ENCODE measurements around the gene POLDIP3. TPM values are rescaled to one million over a fixed set of nuclear protein-coding genes. Genes with fewer than 3 reads are reported as not detected.

POLDIP3 gene
- total and polyA plus RNA-seq, 2 donors (not counting 1 experiment from before 2014, with no cell fraction given), result 28.2 to 31.0 TPM

DNA sequence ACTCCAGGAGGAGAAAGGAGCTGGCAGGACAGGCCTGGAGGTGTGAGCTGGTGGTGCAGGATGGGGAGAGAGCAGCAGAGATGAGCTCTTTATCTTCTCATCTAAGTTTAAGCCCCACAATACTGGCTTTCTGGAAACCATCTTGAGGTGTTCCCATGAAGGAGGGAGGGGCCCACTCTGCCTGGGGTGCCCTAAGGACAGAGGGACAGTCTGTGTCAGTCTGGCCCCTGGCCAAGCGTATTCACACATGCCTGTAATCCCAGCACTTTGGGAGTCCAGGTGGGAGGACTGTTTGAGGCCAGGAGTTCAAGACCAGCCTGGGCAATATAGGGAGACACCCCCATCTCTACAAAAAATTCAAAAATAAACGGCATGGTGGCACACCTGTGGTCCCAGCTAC lies 52.0 kb downstream of the POLDIP3 start:
- no peaks in the 10 kb centered on the region for H3K79me2 ChIP-seq (ENCODE audit: control insufficient read depth, insufficient read depth, low read length)
- no peak overlapping the region for H3K9ac ChIP-seq (ENCODE audit: insufficient read depth, low read length)
- no peaks in the 10 kb centered on the region for H4K20me1 ChIP-seq (ENCODE audit: control insufficient read depth, extremely low read depth, insufficient read depth, low read length)
- H2AFZ ChIP-seq (ENCODE audit: low read length), result no peak overlapping the region
- TF ChIP-seq, protein P1, sequence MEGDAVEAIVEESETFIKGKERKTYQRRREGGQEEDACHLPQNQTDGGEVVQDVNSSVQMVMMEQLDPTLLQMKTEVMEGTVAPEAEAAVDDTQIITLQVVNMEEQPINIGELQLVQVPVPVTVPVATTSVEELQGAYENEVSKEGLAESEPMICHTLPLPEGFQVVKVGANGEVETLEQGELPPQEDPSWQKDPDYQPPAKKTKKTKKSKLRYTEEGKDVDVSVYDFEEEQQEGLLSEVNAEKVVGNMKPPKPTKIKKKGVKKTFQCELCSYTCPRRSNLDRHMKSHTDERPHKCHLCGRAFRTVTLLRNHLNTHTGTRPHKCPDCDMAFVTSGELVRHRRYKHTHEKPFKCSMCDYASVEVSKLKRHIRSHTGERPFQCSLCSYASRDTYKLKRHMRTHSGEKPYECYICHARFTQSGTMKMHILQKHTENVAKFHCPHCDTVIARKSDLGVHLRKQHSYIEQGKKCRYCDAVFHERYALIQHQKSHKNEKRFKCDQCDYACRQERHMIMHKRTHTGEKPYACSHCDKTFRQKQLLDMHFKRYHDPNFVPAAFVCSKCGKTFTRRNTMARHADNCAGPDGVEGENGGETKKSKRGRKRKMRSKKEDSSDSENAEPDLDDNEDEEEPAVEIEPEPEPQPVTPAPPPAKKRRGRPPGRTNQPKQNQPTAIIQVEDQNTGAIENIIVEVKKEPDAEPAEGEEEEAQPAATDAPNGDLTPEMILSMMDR (conservative IDR thresholded peaks at IDR 0.05 in 1 of 2, IDR thresholded peaks at IDR 0.05 in 1 of 2; ENCODE audit: low read depth in 1 of 2, low read length in 2 of 2), result no peak
- no peak for TF ChIP-seq EZH2 (IDR thresholded peaks at IDR 0.05; ENCODE audit: low read length, missing control alignments)
- H3K27ac ChIP-seq (ENCODE audit: insufficient read depth, low read length), result no peak overlapping the region
- H3K4me3 ChIP-seq (replicated peaks in 1 of 4; ENCODE audit: control extremely low read depth in 1 of 4, insufficient read depth in 1 of 4, low read depth in 3 of 4, low read length in 4 of 4), result no peak overlapping the region
- H3K27me3 ChIP-seq (ENCODE audit: control insufficient read depth, insufficient read depth, low read length), result no peaks in the 10 kb centered on the region
- H3K36me3 ChIP-seq (ENCODE audit: control insufficient read depth, insufficient read depth, low read length), result no peaks in the 10 kb centered on the region
- H3K4me1 ChIP-seq (ENCODE audit: control insufficient read depth, extremely low read depth, insufficient read depth, low read length), result no peaks in the 10 kb centered on the region
- no peaks in the 10 kb centered on the region for H3K9me3 ChIP-seq (ENCODE audit: control insufficient read depth, insufficient read depth, low read depth, low read length)
- no peak for DNase-seq (ENCODE audit: low read depth in 2 of 2)
- no peak overlapping the region for H3K4me2 ChIP-seq (ENCODE audit: extremely low read depth, insufficient read depth, low read length)

DNA sequence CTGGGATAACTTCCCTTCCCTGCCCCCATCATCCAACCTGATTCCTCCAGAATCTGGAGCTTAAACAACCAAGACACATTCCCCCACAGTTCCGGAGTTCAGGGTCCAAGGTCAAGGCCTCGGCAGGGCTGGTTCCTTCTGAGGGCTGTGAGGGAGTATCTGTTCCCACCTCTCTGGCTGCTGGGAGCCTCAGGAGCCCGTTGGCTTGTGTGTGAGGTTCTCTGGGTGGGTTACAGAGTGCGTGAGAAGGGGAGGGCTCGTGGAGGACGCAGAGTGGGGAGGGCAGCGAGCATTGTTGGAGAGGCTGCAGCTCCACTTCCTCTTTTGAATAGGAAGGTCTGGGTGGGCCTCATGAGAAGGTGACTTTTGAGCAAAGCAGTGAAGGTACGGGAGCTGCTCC lies 52.4 kb downstream of the POLDIP3 start:
- Histone ChIP-seq H3K4me3 (replicated peaks in 1 of 4; ENCODE audit: control extremely low read depth in 1 of 4, insufficient read depth in 1 of 4, low read depth in 3 of 4, low read length in 4 of 4) (no peak overlapping the region), H4K20me1 (ENCODE audit: control insufficient read depth, extremely low read depth, insufficient read depth, low read length) (no peaks in the 10 kb centered on the region), H3K27me3 (ENCODE audit: control insufficient read depth, insufficient read depth, low read length) (no peaks in the 10 kb centered on the region), H3K4me1 (ENCODE audit: control insufficient read depth, extremely low read depth, insufficient read depth, low read length) (no peaks in the 10 kb centered on the region), H3K9ac (ENCODE audit: insufficient read depth, low read length) (no peak overlapping the region), H3K36me3 (ENCODE audit: control insufficient read depth, insufficient read depth, low read length) (no peaks in the 10 kb centered on the region), H3K79me2 (ENCODE audit: control insufficient read depth, insufficient read depth, low read length) (no peaks in the 10 kb centered on the region), H3K9me3 (ENCODE audit: control insufficient read depth, insufficient read depth, low read depth, low read length) (no peaks in the 10 kb centered on the region), H2AFZ (ENCODE audit: low read length) (no peak overlapping the region), H3K4me2 (ENCODE audit: extremely low read depth, insufficient read depth, low read length) (no peak overlapping the region), H3K27ac (ENCODE audit: insufficient read depth, low read length) (no peak overlapping the region)
- DNase-seq (ENCODE audit: low read depth in 2 of 2), result no peak
- TF ChIP-seq, protein P1 (conservative IDR thresholded peaks at IDR 0.05 in 1 of 2, IDR thresholded peaks at IDR 0.05 in 1 of 2; ENCODE audit: low read depth in 1 of 2, low read length in 2 of 2), result no peak
- TF ChIP-seq EZH2 (IDR thresholded peaks at IDR 0.05; ENCODE audit: low read length, missing control alignments), result no peak

DNA sequence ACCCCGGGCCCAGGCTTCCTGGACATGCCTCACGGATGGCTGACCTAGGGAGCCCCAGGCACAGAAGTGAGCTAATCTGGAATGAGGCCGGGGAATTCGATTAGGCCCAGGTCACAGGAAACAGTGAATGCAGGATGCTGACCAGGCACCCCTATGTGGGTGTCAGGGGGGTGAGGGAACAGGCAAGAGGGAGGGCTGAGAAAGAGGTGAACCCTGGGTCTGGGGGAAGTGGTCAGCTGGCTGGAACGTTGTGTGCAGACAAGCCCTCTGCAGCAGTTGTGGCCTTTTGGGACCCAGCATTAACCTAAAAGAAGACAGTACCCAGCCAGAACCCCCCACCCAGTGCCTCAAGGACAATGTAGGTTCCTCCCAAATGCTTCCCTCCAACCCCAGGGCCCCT lies 52.8 kb downstream of the POLDIP3 start:
- DNase-seq (ENCODE audit: low read depth in 2 of 2), result no peak
- H3K4me2 ChIP-seq (ENCODE audit: extremely low read depth, insufficient read depth, low read length), result no peak overlapping the region

More for the DNA sequence above, 52.8 kb downstream of the POLDIP3 start:
- Histone ChIP-seq H3K36me3 (ENCODE audit: control insufficient read depth, insufficient read depth, low read length) (no peaks in the 10 kb centered on the region), H3K27ac (ENCODE audit: insufficient read depth, low read length) (no peak overlapping the region), H3K79me2 (ENCODE audit: control insufficient read depth, insufficient read depth, low read length) (no peaks in the 10 kb centered on the region), H3K9me3 (ENCODE audit: control insufficient read depth, insufficient read depth, low read depth, low read length) (no peaks in the 10 kb centered on the region), H2AFZ (ENCODE audit: low read length) (no peak overlapping the region), H3K4me3 (replicated peaks in 1 of 4; ENCODE audit: control extremely low read depth in 1 of 4, insufficient read depth in 1 of 4, low read depth in 3 of 4, low read length in 4 of 4) (no peak overlapping the region), H3K4me1 (ENCODE audit: control insufficient read depth, extremely low read depth, insufficient read depth, low read length) (no peaks in the 10 kb centered on the region), H3K27me3 (ENCODE audit: control insufficient read depth, insufficient read depth, low read length) (no peaks in the 10 kb centered on the region), H4K20me1 (ENCODE audit: control insufficient read depth, extremely low read depth, insufficient read depth, low read length) (no peaks in the 10 kb centered on the region), H3K9ac (ENCODE audit: insufficient read depth, low read length) (no peak overlapping the region)
- TF ChIP-seq, protein P1 (conservative IDR thresholded peaks at IDR 0.05 in 1 of 2, IDR thresholded peaks at IDR 0.05 in 1 of 2; ENCODE audit: low read depth in 1 of 2, low read length in 2 of 2), result no peak
- TF ChIP-seq EZH2 (IDR thresholded peaks at IDR 0.05; ENCODE audit: low read length, missing control alignments), result no peak
